Heart left ventricle (tissue), 16 donors: ENCODE measurements around the gene PRRT1B. TPM values are rescaled to one million over a fixed set of nuclear protein-coding genes. Genes with fewer than 3 reads are reported as not detected.

Experiments
- ATAC-seq, 4 donors: fragments of 200-7000 bp; cut with Tn5 transposase; one replicate each; pipeline ENCODE4 v1.9.1; 2020 to 2022; ENCODE audit warnings: moderate library complexity in 4 of 4, mild to moderate bottlenecking in 3 of 4, moderate number of reproducible peaks in 1 of 4
- DNase-seq, 5 donors: peaks; one replicate each; pipeline ENCODE4 v3.0.0-alpha.2; 2020
- H3K27ac ChIP-seq, 12 donors: fragments of 200-600 bp; sonication (generic) in 4 of 12; one replicate each; pipeline versions ENCODE4 v1.5.0 to v1.8.0; 2016 to 2022; ENCODE audit warnings: mild to moderate bottlenecking in 2 of 12
- H3K27me3 ChIP-seq, 9 donors: fragments of 200-600 bp; sonication (generic) in 2 of 9; one replicate each; pipeline versions ENCODE4 v1.5.1 to v1.8.0; 2016 to 2022; ENCODE audit warnings: mild to moderate bottlenecking in 3 of 9
- H3K36me3 ChIP-seq, 9 donors: fragments of 200-600 bp; sonication (generic) in 2 of 9; one replicate each; pipeline versions ENCODE4 v1.5.0 to v1.8.0; 2018 to 2022; ENCODE audit warnings: mild to moderate bottlenecking in 2 of 9
- H3K4me1 ChIP-seq, 12 donors: fragments of 200-600 bp; sonication (generic) in 4 of 12; one replicate each; pipeline versions ENCODE4 v1.5.0 to v1.8.0; 2016 to 2022; ENCODE audit warnings: mild to moderate bottlenecking in 3 of 12
- H3K4me3 ChIP-seq, 12 donors: fragments of 200-600 bp; sonication (generic) in 4 of 12; one replicate each; pipeline versions ENCODE4 v1.5.0 to v1.8.0; 2017 to 2022; ENCODE audit warnings: mild to moderate bottlenecking in 9 of 12, moderate library complexity in 4 of 12
- H3K9me3 ChIP-seq, 12 donors: fragments of 200-600 bp; sonication (generic) in 4 of 12; one replicate each; pipeline versions ENCODE4 v1.5.0 to v1.8.0; 2016 to 2022; ENCODE audit warnings: mild to moderate bottlenecking in 1 of 12
- POLR2A ChIP-seq, 2 donors: fragments of 450-650 bp; IDR thresholded peaks; one replicate each; pipeline ENCODE4 v1.6.1; 2017; ENCODE audit warnings: antibody characterized with exemption in 2 of 2, mild to moderate bottlenecking in 2 of 2, moderate library complexity in 2 of 2
- WGBS, 4 donors: extraction: QIAGEN DNeasy Blood & Tissue Kit in 2 of 4; methylation state at CpG; one replicate each; pipeline versions ENCODE4 v1.1.5 to v1.1.7; 2013 to 2018; 5-methylcytosine and 5-hydroxymethylcytosine counted together
- intact Hi-C, 10 donors: fragments of 100-400 bp; cut with DNase I; formaldehyde crosslinking; loops; one replicate each; pipeline versions ENCODE4 v1.11.1 to v1.14.2; 2022
- polyA plus RNA-seq, 2 donors: library from polyadenylated mRNA; stranded (reverse); fragments of 200-250 nt; gene quantifications; one replicate each; pipeline ENCODE4 v1.2.3, GENCODE V29; 2013
- total RNA-seq, 9 donors: library from RNA; depleted of rRNA in 2 of 9; stranded (reverse); fragments of >200 nt in 2 of 9; fragmentation: NEBNext Ultra II Directional in 3 of 9; extraction: Animal tissue kit (Norgen Biotek cat#: 25700) in 3 of 9; gene quantifications; one replicate each; pipeline versions ENCODE4 v1.1.0 to v1.2.4, GENCODE V29; 2016 to 2023
- TF ChIP-seq, protein P1 (sequence below), 12 donors: fragments of 200-600 bp; sonication (generic) in 4 of 12; IDR thresholded peaks; one replicate each; pipeline versions ENCODE4 v1.5.0 to v1.8.0; 2018 to 2022; ENCODE audit warnings: antibody characterized with exemption in 12 of 12, mild to moderate bottlenecking in 5 of 12
- donor health status: ischemic (EF 13 %, LVEDD 7.1; RV severe dilation, severe dysfunction).
- donor health status: healthy with polysubstance abuse.
- donor health status: DM: no; HTN: yes; CAD: no.
- donor health status: DM: no; HTN: no; CAD: no.
- donor health status: ischemic (EF 25% LVEDD 6.9; RV normal size, moderate dysfunction).
- donor health status: ischemic (EF 25% LVEDD 5.7; RV mildly dilated, moderate dysfunction).
- donor health status: healthy.
- donor health status: DM: yes; HTN: yes; CAD: no.
- donor health status: ischemic (EF 35%, LVEDD 5.7; RV mildly dilated, moderate dysfunction).
- donor health status: nonischemic (EF 11% LVEDD 7.7; RV severe dilation, severe dysfunction).
- donor health status: DM: yes; HTN: yes; CAD: no.
- donor health status: PGD.
- donor health status: ischemic (EF 29% LVEDD 5.4; RV normal size, mild dysfunction).
- donor health status: nonischemic (EF 23%, LVEDD 6.1; RV moderate dilation, normal function).

PRRT1B gene
- total and polyA plus RNA-seq, 11 donors, result not detected

- peak in 1 of 5 donors; percentile 27 for DNase-seq
- Histone ChIP-seq H3K27ac (no peak overlapping the region), H3K36me3 (peaks cover 0 to 88% (median 82%) of the 10 kb centered on the region in 9 donors), H3K4me1 (peaks cover 0 to 34% (median 7%) of the 10 kb centered on the region in 12 donors), H3K9me3 (no peaks in the 10 kb centered on the region), H3K4me3 (no peak overlapping the region), H3K27me3 (no peaks in the 10 kb centered on the region)
- TF ChIP-seq POLR2A (IDR thresholded peaks at IDR 0.05), result no peak
- TF ChIP-seq, protein P1, sequence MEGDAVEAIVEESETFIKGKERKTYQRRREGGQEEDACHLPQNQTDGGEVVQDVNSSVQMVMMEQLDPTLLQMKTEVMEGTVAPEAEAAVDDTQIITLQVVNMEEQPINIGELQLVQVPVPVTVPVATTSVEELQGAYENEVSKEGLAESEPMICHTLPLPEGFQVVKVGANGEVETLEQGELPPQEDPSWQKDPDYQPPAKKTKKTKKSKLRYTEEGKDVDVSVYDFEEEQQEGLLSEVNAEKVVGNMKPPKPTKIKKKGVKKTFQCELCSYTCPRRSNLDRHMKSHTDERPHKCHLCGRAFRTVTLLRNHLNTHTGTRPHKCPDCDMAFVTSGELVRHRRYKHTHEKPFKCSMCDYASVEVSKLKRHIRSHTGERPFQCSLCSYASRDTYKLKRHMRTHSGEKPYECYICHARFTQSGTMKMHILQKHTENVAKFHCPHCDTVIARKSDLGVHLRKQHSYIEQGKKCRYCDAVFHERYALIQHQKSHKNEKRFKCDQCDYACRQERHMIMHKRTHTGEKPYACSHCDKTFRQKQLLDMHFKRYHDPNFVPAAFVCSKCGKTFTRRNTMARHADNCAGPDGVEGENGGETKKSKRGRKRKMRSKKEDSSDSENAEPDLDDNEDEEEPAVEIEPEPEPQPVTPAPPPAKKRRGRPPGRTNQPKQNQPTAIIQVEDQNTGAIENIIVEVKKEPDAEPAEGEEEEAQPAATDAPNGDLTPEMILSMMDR (IDR thresholded peaks at IDR 0.05), result no peak
- peak in 2 of 4 donors; percentile 31 to 33 for ATAC-seq
- intact Hi-C loops, result no loop called here
- WGBS, 4 donors, result 81 to 90% (median 89%) methylated on average over 21 to 27 of the region's 27 CpGs
Observed at GRCh38 chr9:131582466-131583336, 37.4 kb downstream of the PRRT1B start.

DNA sequence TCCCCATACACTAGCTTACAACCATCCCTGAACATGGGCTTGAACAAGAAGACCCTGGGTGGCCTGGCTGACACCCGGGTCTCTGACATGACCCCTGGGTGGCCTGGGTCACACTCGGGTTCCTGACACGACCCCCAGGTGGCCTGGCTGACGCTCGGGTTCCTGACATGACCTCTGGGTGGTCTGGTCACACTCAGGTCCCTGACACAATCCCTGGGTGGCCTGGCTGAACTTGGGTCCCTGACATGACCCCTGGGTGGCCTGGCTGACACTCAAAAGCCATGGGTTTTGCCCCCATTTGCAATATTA lies 38.0 kb downstream of the PRRT1B start:
- H3K9me3 ChIP-seq, result no peaks in the 10 kb centered on the region
- H3K27me3 ChIP-seq, result no peaks in the 10 kb centered on the region
- no peak overlapping the region for H3K27ac ChIP-seq
- peaks cover 0 to 34% (median 7%) of the 10 kb centered on the region in 12 donors for H3K4me1 ChIP-seq
- H3K36me3 ChIP-seq, result peaks cover 0 to 88% (median 82%) of the 10 kb centered on the region in 9 donors
- intact Hi-C loops, result no loop called here
- ATAC-seq (no peak), DNase-seq (peak in 1 of 5 donors; percentile 11)
- TF ChIP-seq, protein P1 (IDR thresholded peaks at IDR 0.05), result no peak
- no peak for TF ChIP-seq POLR2A (IDR thresholded peaks at IDR 0.05)
- 70 to 88% (median 82%) methylated on average over 4 to 5 of the region's 5 CpGs for WGBS, 4 donors
- H3K4me3 ChIP-seq, result no peak overlapping the region

DNA sequence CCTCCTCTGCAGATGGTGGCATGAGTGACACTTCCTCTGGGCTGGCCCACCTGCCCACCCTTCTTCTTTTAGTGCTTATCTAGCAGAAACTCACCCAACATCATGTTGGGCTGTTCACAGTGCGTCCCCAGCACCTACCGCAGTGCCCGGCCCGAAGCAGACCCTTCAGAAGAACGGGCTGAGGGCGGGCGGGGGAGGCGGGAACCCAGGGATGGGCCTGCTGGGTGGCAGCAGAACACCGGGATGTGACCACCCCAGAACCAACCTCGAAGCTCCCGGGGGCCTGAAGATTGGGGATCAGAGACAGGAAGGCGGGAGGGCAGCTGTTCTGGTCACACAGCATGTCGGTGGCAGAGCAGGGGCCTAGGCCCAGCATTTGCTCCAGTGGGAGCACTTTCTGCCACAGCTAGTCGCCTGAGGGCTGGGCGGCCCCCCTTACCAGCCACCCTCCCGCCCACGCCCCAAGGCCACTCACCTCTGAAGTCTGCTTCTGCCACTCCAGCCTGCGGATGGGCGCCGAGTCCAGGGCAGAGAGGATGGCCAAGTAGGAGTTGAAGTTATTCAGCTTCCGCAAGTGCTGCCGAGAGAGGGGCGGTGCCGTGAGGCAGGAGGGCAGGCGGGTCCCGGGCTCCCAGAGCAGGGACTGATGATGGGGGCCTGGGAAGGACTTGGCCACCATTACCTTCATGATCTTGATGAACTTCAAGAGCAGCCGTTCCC lies 38.7 kb downstream of the PRRT1B start:
- peaks cover 0 to 88% (median 82%) of the 10 kb centered on the region in 9 donors for H3K36me3 ChIP-seq

More for the DNA sequence above, 38.7 kb downstream of the PRRT1B start:
- no peaks in the 10 kb centered on the region for H3K9me3 ChIP-seq
- H3K27ac ChIP-seq, result peak overlapping the region in 1 of 12 donors; percentile 73
- intact Hi-C loops, result no loop called here
- WGBS, 4 donors, result 91 to 95% (median 93%) methylated on average over 25 to 27 of the region's 27 CpGs
- TF ChIP-seq POLR2A (IDR thresholded peaks at IDR 0.05), result no peak
- TF ChIP-seq, protein P1 (IDR thresholded peaks at IDR 0.05), result no peak
- ATAC-seq (no peak), DNase-seq (peak in 1 of 5 donors; percentile 14)
- no peaks in the 10 kb centered on the region for H3K27me3 ChIP-seq
- peaks cover 0 to 33% (median 7%) of the 10 kb centered on the region in 12 donors for H3K4me1 ChIP-seq
- H3K4me3 ChIP-seq, result no peak overlapping the region
